HTR-8/SVneo (cell line): ENCODE data around the gene KIF5B.
"Not testable (repeated sequence)": the region's sequence is repeated elsewhere in the genome, so short reads cannot be mapped to it uniquely, and the experiment has no call there.

Experiments used
- DNase-seq: peaks from one replicate; pipeline ENCODE4 v3.0.0; 2011; ENCODE audit warnings: low spot score, mixed read lengths; ENCODE audit not compliant: insufficient read length
- FAIRE-seq: peaks from 2 replicates; lab custom pipeline; 2011; peaks lifted over from hg19 to GRCh38; lab: Jason Lieb, UNC

The KIF5B gene

GRCh38 chr10:32061440-32061839 lies 5.2 kb upstream of the KIF5B start:
- DNase-seq (no peak), FAIRE-seq (no peak)

GRCh38 chr10:32060347-32060746 lies 4.1 kb upstream of the KIF5B start:
- DNase-seq: no peak
- FAIRE-seq: no peak

- DNase-seq (no peak), FAIRE-seq (no peak)
These were observed 3.2 kb upstream of the KIF5B start for GRCh38 chr10:32059472-32059871.

GRCh38 chr10:32057036-32057372 lies 779 bp upstream of the KIF5B start:
- FAIRE-seq: no peak
- DNase-seq: no peak

- peak; percentile 62 for FAIRE-seq
- DNase-seq: peak; percentile 62
These were observed 618 bp downstream of the KIF5B start for GRCh38 chr10:32055478-32056135.

- no peak for FAIRE-seq
- DNase-seq: no peak
These were observed 2.1 kb downstream of the KIF5B start for GRCh38 chr10:32054094-32054493.

- FAIRE-seq, DNase-seq: not testable (repeated sequence)
These were observed 2.8 kb downstream of the KIF5B start for GRCh38 chr10:32053392-32053791.

- DNase-seq: no peak
- no peak for FAIRE-seq
These were observed 4.3 kb downstream of the KIF5B start for GRCh38 chr10:32051926-32052325.

GRCh38 chr10:32050177-32050576 lies 6.0 kb downstream of the KIF5B start:
- FAIRE-seq: no peak

GRCh38 chr10:32049113-32049512 lies 7.1 kb downstream of the KIF5B start:
- DNase-seq (no peak), FAIRE-seq (peak; percentile 84)

More at GRCh38 chr10:32050177-32050576, 6.0 kb downstream of the KIF5B start:
- DNase-seq: no peak

- DNase-seq (no peak), FAIRE-seq (no peak)
These were observed 7.9 kb downstream of the KIF5B start for GRCh38 chr10:32048282-32048681.

- no peak for DNase-seq
- no peak for FAIRE-seq
These were observed 8.3 kb downstream of the KIF5B start for GRCh38 chr10:32047881-32048280.

GRCh38 chr10:32046151-32046550 lies 10.1 kb downstream of the KIF5B start:
- no peak for FAIRE-seq
- DNase-seq: no peak

GRCh38 chr10:32042730-32043129 lies 13.5 kb downstream of the KIF5B start:
- FAIRE-seq, DNase-seq: not testable (repeated sequence)

GRCh38 chr10:32041290-32042028 lies 14.8 kb downstream of the KIF5B start:
- DNase-seq: no peak
- FAIRE-seq: no peak

- DNase-seq: no peak
- no peak for FAIRE-seq
These were observed 16.5 kb downstream of the KIF5B start for GRCh38 chr10:32039734-32040133.

GRCh38 chr10:32038777-32039176 lies 17.4 kb downstream of the KIF5B start:
- DNase-seq (no peak), FAIRE-seq (no peak)

- no peak for FAIRE-seq
- no peak for DNase-seq
These were observed 19.3 kb downstream of the KIF5B start for GRCh38 chr10:32036922-32037321.

- DNase-seq (no peak), FAIRE-seq (no peak)
These were observed 21.2 kb downstream of the KIF5B start for GRCh38 chr10:32035038-32035437.

- FAIRE-seq: no peak
- DNase-seq: no peak
These were observed 23.1 kb downstream of the KIF5B start for GRCh38 chr10:32033171-32033570.

- DNase-seq: no peak
- FAIRE-seq: no peak
These were observed 24.3 kb downstream of the KIF5B start for GRCh38 chr10:32031920-32032319.

- DNase-seq (no peak), FAIRE-seq (no peak)
These were observed 24.8 kb downstream of the KIF5B start for GRCh38 chr10:32031424-32031823.
